ENCODE results near the gene EPHB1. TPM values are rescaled to one million over a fixed set of nuclear protein-coding genes. Genes with fewer than 3 reads are reported as not detected.

The EPHB1 gene
- total RNA-seq, 1 experiment from 2014 or later = 2.8 TPM

GRCh38 chr3:134797741-134798451 is 2.8 kb downstream of the EPHB1 start:
- Histone ChIP-seq H4K20me1 (ENCODE audit: control insufficient read depth, insufficient read depth, insufficient read length) (no peaks in the 10 kb centered on the region), H3K4ac (ENCODE audit: low read depth, low read length) (no peak overlapping the region), H3K18ac (ENCODE audit: insufficient read length, low read depth, low read length) (no peak overlapping the region), H3K56ac (ENCODE audit: insufficient read length, low read depth, low read length) (no peak overlapping the region), H4K5ac (ENCODE audit: insufficient read length, low read depth, low read length) (no peak overlapping the region), H2BK20ac (ENCODE audit: low read depth, low read length, poor library complexity, severe bottlenecking) (no peak overlapping the region), H2BK120ac (ENCODE audit: low read depth, low read length, poor library complexity, severe bottlenecking) (no peak overlapping the region), H2BK15ac (ENCODE audit: low read depth, low read length) (no peak overlapping the region), H3K4me2 (ENCODE audit: insufficient read depth, insufficient read length, low read length) (peak overlapping the region; percentile 69), H3T11ph (ENCODE audit: low read length) (no peak overlapping the region), H3K79me1 (ENCODE audit: insufficient read depth, low read depth, low read length, poor library complexity, severe bottlenecking) (no peaks in the 10 kb centered on the region), H3K23me2 (ENCODE audit: insufficient read length, low read depth, low read length, poor library complexity, severe bottlenecking) (peaks cover 21% of the 10 kb centered on the region), H3K23ac (ENCODE audit: insufficient read length, low read depth, low read length) (no peak overlapping the region), H4K8ac (replicated peaks; ENCODE audit: insufficient read length, low read depth, low read length) (no peak overlapping the region), H3K4me1 (ENCODE audit: insufficient read depth, low read length) (no peaks in the 10 kb centered on the region; the same call in 1 of the 2 replicates), H2AFZ (ENCODE audit: low read length) (no peak overlapping the region), H3K14ac (ENCODE audit: insufficient read depth, low read length) (no peak overlapping the region), H3K9me3 (ENCODE audit: control insufficient read depth, low read depth, low read length) (no peaks in the 10 kb centered on the region), H3K27me3 (ENCODE audit: insufficient read depth, low read length) (peaks cover 21% of the 10 kb centered on the region; the same call in 1 of the 2 replicates), H3K9ac (ENCODE audit: extremely low read depth, insufficient read length, low read length) (no peak overlapping the region), H4K91ac (ENCODE audit: insufficient read length, low read depth, low read length) (no peak overlapping the region), H2BK12ac (ENCODE audit: insufficient read length, low read depth, low read length) (no peak overlapping the region), H3K79me2 (ENCODE audit: insufficient read depth, low read length) (no peaks in the 10 kb centered on the region), H2AK5ac (ENCODE audit: insufficient read length, low read length) (no peak overlapping the region), H3K27ac (ENCODE audit: insufficient read length, low read depth, low read length) (no peak overlapping the region), H2BK5ac (ENCODE audit: insufficient read length, low read length) (no peak overlapping the region)
- no peak for DNase-seq
- Mint-ChIP-seq H3K9me3 (no peaks in the 10 kb centered on the region; a peak in 1 of 5 replicates), H3K36me3 (ENCODE audit: insufficient read depth in 1 of 3, low read depth in 3 of 3) (no peaks in the 10 kb centered on the region), H3K4me1 (peaks cover 21 to 26% of the 10 kb centered on the region in 2 experiments), H3K27me3 (ENCODE audit: low read depth) (peaks cover 66% of the 10 kb centered on the region), H3K4me3 (peak overlapping the region; percentile 86 to 96), H3K27ac (no peak overlapping the region; a peak in 1 of 7 replicates)
- no peak for TF ChIP-seq CTCF (conservative IDR thresholded peaks at IDR 0.05)
- no CpG with 5 or more reads among the region's 13 CpGs for WGBS (ENCODE audit: extremely low coverage, insufficient read length, low lambda C conversion rate)

All from H9 (cell line).